K562 (cell line): ENCODE measurements around the gene TMEM234. TPM values are rescaled to one million over a fixed set of nuclear protein-coding genes. Genes with fewer than 3 reads are reported as not detected.

Experiments
- BCOR ChIP-seq: fragments of 450-650 bp; IDR thresholded peaks from 2 replicates; pipeline ENCODE4 v1.6.1; 2016
- BRCA1 ChIP-seq, 2 experiments: fragments of 450-650 bp in 1 of 2; sonication (generic) in 1 of 2; formaldehyde crosslinking in 1 of 2; IDR thresholded peaks; 2 replicates each; pipeline versions ENCODE4 v1.5.0 to v1.6.1; 2017 to 2020; ENCODE audit warnings: mild to moderate bottlenecking in 1 of 2, missing genetic modification reagents in 1 of 2
- CBFB ChIP-seq: sonication (generic); formaldehyde crosslinking; IDR thresholded peaks from 2 replicates; pipeline ENCODE4 v1.4.0; 2020; ENCODE audit warnings: mild to moderate bottlenecking, missing genetic modification reagents
- CEBPG ChIP-seq, 3 experiments: fragments of 200-800 bp in 1 of 3; sonication (Bioruptor generic) in 1 of 3; sonication (generic) in 1 of 3; formaldehyde crosslinking in 1 of 3; IDR thresholded peaks in 2 of 3; conservative IDR thresholded peaks in 1 of 3; 2 replicates each; pipeline versions ENCODE4 v1.6.1 to v1.8.0; 2016 to 2022; ENCODE audit warnings: missing compliant biosample characterization in 2 of 3, missing genetic modification characterization in 2 of 3, mild to moderate bottlenecking in 1 of 3, missing genetic modification reagents in 1 of 3
- ELF2 ChIP-seq: fragments of 250-450 bp; sonication (Bioruptor Pico); IDR thresholded peaks from 2 replicates; pipeline ENCODE4 v1.5.0; 2021; ENCODE audit warnings: mild to moderate bottlenecking
- ERF ChIP-seq: fragments of 450-650 bp; formaldehyde crosslinking; IDR thresholded peaks from 2 replicates; pipeline ENCODE4 v1.4.0; 2020; ENCODE audit warnings: mild to moderate bottlenecking, mixed read lengths
- GABPB2 ChIP-seq: fragments of 250-450 bp; sonication (Bioruptor Pico); conservative IDR thresholded peaks from 2 replicates; pipeline ENCODE4 v1.5.1; 2021; ENCODE audit warnings: mild to moderate bottlenecking
- KAT8 ChIP-seq: fragments of 450-650 bp; IDR thresholded peaks from 2 replicates; pipeline ENCODE4 v1.6.1; 2016; ENCODE audit warnings: low read depth, mild to moderate bottlenecking
- KDM2B ChIP-seq: fragments of 250-450 bp; sonication (Bioruptor Pico); IDR thresholded peaks from 2 replicates; pipeline ENCODE4 v1.8.0; 2021; ENCODE audit warnings: mild to moderate bottlenecking, moderate library complexity
- MYBL2 ChIP-seq, 2 experiments: fragments of 450-650 bp in 1 of 2; sonication (generic) in 1 of 2; formaldehyde crosslinking in 1 of 2; IDR thresholded peaks; 2 replicates each; pipeline versions ENCODE4 v1.6.1 to v1.8.1; 2017 to 2022; ENCODE audit warnings: borderline replicate concordance in 1 of 2, inconsistent platforms in 1 of 2, low read depth in 1 of 2, mild to moderate bottlenecking in 1 of 2, missing genetic modification reagents in 1 of 2, moderate library complexity in 1 of 2
- NFATC3 ChIP-seq: fragments of 450-650 bp; IDR thresholded peaks from 2 replicates; pipeline ENCODE4 v1.6.1; 2017; ENCODE audit warnings: mild to moderate bottlenecking
- POU5F1 ChIP-seq: fragments of 150-350 bp; IDR thresholded peaks from 2 replicates; pipeline ENCODE4 v1.6.1; 2014; ENCODE audit warnings: borderline replicate concordance, low read length, low read depth, mild to moderate bottlenecking; ENCODE audit not compliant: partially characterized antibody
- PRPF4 ChIP-seq: fragments of 200-400 bp; formaldehyde crosslinking; IDR thresholded peaks from one replicate; pipeline ENCODE4 v1.6.1; 2017; ENCODE audit warnings: low read length, low read depth, mild to moderate bottlenecking; ENCODE audit not compliant: insufficient read depth, poor library complexity, severe bottlenecking
- SIX5 ChIP-seq, 2 experiments: IDR thresholded peaks; 2 replicates each; pipeline ENCODE4 v1.6.1; 2011; ENCODE audit warnings: low read length in 2 of 2, borderline replicate concordance in 1 of 2, low read depth in 1 of 2, mild to moderate bottlenecking in 1 of 2, moderate library complexity in 1 of 2; ENCODE audit not compliant: insufficient read depth in 1 of 2
- SMAD3 ChIP-seq: fragments of 450-650 bp; formaldehyde crosslinking; conservative IDR thresholded peaks from 2 replicates; pipeline ENCODE4 v1.4.0; 2020; ENCODE audit warnings: mild to moderate bottlenecking
- SRF ChIP-seq, 2 experiments: fragments of 250-450, 450-650 bp in 1 of 2; sonication (Bioruptor Pico) in 1 of 2; sonication (generic) in 1 of 2; formaldehyde crosslinking; IDR thresholded peaks; 2 replicates each; pipeline versions ENCODE4 v1.5.0 to v1.5.1; 2020 to 2022; ENCODE audit warnings: mild to moderate bottlenecking in 1 of 2, missing genetic modification reagents in 1 of 2
- SRSF7 ChIP-seq: fragments of 200-400 bp; formaldehyde crosslinking; optimal IDR thresholded peaks from 2 replicates; pipeline ENCODE3; 2017; ENCODE audit warnings: mild to moderate bottlenecking, low read depth, low read length
- SRSF9 ChIP-seq: fragments of 200-400 bp; formaldehyde crosslinking; IDR thresholded peaks from 2 replicates; pipeline ENCODE4 v1.6.1; 2017; ENCODE audit warnings: low read depth, low read length, borderline replicate concordance
- STAG1 ChIP-seq: sonication (generic); formaldehyde crosslinking; IDR thresholded peaks from 2 replicates; pipeline ENCODE4 v1.5.0; 2020; ENCODE audit warnings: missing genetic modification reagents, borderline replicate concordance
- TAL1 ChIP-seq: fragments of 450-650 bp; IDR thresholded peaks from 2 replicates; pipeline ENCODE4 v1.6.1; 2016; ENCODE audit warnings: mild to moderate bottlenecking
- ZBTB1 ChIP-seq: sonication (generic); formaldehyde crosslinking; IDR thresholded peaks from 2 replicates; pipeline ENCODE4 v1.8.1; 2023; ENCODE audit warnings: missing genetic modification reagents, low read depth, mild to moderate bottlenecking, borderline replicate concordance
- ZNF551 ChIP-seq: fragments of 250-450 bp; sonication (Bioruptor Pico); IDR thresholded peaks from 2 replicates; pipeline ENCODE4 v1.5.0; 2021; ENCODE audit warnings: mild to moderate bottlenecking, moderate library complexity
- ZNF583 ChIP-seq: fragments of 250-450 bp; sonication (Bioruptor Pico); IDR thresholded peaks from 2 replicates; pipeline ENCODE4 v1.4.0; 2020
- ZNF584 ChIP-seq: fragments of 200-800 bp; sonication (Bioruptor generic); IDR thresholded peaks from 2 replicates; pipeline ENCODE4 v1.6.1; 2016; ENCODE audit warnings: low read depth, mild to moderate bottlenecking, missing genetic modification characterization, missing compliant biosample characterization
- ZNF589 ChIP-seq: fragments of 200-800 bp; sonication (Bioruptor generic); IDR thresholded peaks from 2 replicates; pipeline ENCODE4 v1.6.1; 2016; ENCODE audit warnings: low read depth, missing genetic modification characterization, missing compliant biosample characterization
- polyA plus RNA-seq, 8 experiments: library from polyadenylated mRNA; depleted of rRNA in 4 of 8; stranded (reverse) in 5 of 8; unstranded in 3 of 8; fragments of >200 nt; fragmentation: Nextera tagmentation in 2 of 8; fragmentation: Illumina TruSeq in 1 of 8; extraction: Ambion mirVana in 2 of 8; extraction: Trizol in 1 of 8; gene quantifications; 2 replicates each; pipeline versions ENCODE4 v1.2.1 to v1.2.3, GENCODE V29; 2011 to 2014; ENCODE audit warnings: inconsistent platforms in 1 of 8, missing spikeins in 1 of 8
- total RNA-seq, 7 experiments: library from RNA; depleted of rRNA in 6 of 7; stranded (reverse); fragments of >200 nt in 6 of 7; fragmentation: Illumina TruSeq in 2 of 7; extraction: Trizol in 2 of 7; gene quantifications; 2 replicates each; pipeline versions ENCODE4 v1.2.1 to v1.2.3, GENCODE V29; 2011 to 2021; ENCODE audit warnings: low replicate concordance in 1 of 7
- TF ChIP-seq, protein P1 (sequence below): sonication (generic); formaldehyde crosslinking; IDR thresholded peaks from 2 replicates; pipeline ENCODE4 v1.8.1; 2023; ENCODE audit warnings: mild to moderate bottlenecking, missing genetic modification reagents
- TF ChIP-seq, protein P2 (sequence below): fragments of 450-650 bp; formaldehyde crosslinking; IDR thresholded peaks from 2 replicates; pipeline ENCODE4 v1.4.0; 2020; ENCODE audit warnings: mild to moderate bottlenecking, mixed read lengths

The TMEM234 gene
- total and polyA plus RNA-seq, 9 of the 15 experiments (the other 6 are each of a cell fraction or from before 2014, with no cell fraction given), result 5.0 to 12.9 (median 7.6) TPM

DNA sequence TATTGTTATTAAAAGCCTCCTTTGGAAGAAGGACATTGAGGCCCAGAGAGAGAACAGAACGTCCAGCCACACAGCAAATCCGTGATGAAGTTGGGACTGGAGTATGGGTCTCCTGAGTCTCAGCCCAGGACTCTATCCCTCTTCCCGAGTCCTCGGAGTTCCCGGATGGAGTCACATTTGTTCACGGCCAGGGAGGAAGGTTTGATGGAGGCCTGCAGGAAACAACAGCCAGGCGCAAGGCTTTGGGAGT lies 43.0 kb downstream of the TMEM234 start (continued):
- no peak for TF ChIP-seq GABPB2 (CRISPR knock-in tag)
- TF ChIP-seq BRCA1 (IDR thresholded peaks at IDR 0.05), result no peak
- no peak for TF ChIP-seq BRCA1 (CRISPR knock-in tag; IDR thresholded peaks at IDR 0.05)
- no peak for TF ChIP-seq TAL1
- TF ChIP-seq, protein P1, sequence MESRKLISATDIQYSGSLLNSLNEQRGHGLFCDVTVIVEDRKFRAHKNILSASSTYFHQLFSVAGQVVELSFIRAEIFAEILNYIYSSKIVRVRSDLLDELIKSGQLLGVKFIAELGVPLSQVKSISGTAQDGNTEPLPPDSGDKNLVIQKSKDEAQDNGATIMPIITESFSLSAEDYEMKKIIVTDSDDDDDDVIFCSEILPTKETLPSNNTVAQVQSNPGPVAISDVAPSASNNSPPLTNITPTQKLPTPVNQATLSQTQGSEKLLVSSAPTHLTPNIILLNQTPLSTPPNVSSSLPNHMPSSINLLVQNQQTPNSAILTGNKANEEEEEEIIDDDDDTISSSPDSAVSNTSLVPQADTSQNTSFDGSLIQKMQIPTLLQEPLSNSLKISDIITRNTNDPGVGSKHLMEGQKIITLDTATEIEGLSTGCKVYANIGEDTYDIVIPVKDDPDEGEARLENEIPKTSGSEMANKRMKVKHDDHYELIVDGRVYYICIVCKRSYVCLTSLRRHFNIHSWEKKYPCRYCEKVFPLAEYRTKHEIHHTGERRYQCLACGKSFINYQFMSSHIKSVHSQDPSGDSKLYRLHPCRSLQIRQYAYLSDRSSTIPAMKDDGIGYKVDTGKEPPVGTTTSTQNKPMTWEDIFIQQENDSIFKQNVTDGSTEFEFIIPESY (CRISPR knock-in tag), result no peak
- 0 out of 4 replicates have a peak, but pooled peaks of 1 of the 2 experiments have one; percentile 55 for TF ChIP-seq SRF (CRISPR knock-in tag; IDR thresholded peaks at IDR 0.05)
- TF ChIP-seq POU5F1, result no peak
- no peak for TF ChIP-seq ZNF584 (CRISPR knock-in tag)
- no peak for TF ChIP-seq SIX5 (IDR thresholded peaks at IDR 0.05; ENCODE audit: borderline replicate concordance in 1 of 2, insufficient read depth in 1 of 2, low read depth in 1 of 2, low read length in 2 of 2)
- TF ChIP-seq, protein P2, sequence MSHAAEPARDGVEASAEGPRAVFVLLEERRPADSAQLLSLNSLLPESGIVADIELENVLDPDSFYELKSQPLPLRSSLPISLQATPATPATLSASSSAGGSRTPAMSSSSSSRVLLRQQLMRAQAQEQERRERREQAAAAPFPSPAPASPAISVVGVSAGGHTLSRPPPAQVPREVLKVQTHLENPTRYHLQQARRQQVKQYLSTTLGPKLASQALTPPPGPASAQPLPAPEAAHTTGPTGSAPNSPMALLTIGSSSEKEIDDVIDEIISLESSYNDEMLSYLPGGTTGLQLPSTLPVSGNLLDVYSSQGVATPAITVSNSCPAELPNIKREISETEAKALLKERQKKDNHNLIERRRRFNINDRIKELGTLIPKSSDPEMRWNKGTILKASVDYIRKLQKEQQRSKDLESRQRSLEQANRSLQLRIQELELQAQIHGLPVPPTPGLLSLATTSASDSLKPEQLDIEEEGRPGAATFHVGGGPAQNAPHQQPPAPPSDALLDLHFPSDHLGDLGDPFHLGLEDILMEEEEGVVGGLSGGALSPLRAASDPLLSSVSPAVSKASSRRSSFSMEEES, result no peak; the same call in 1 of the 2 replicates
- no peak for TF ChIP-seq STAG1 (CRISPR knock-in tag)
- no peak for TF ChIP-seq KDM2B (CRISPR knock-in tag)
- no peak for TF ChIP-seq PRPF4
- no peak for TF ChIP-seq ZNF589 (CRISPR knock-in tag)
- no peak for TF ChIP-seq KAT8
- no peak for TF ChIP-seq ZBTB1 (CRISPR knock-in tag)
- TF ChIP-seq BCOR, result no peak
- TF ChIP-seq ZNF583 (CRISPR knock-in tag), result peak; percentile 92
- no peak for TF ChIP-seq ELF2 (CRISPR knock-in tag)
- no peak for TF ChIP-seq SRSF7
- TF ChIP-seq CBFB, result no peak
- TF ChIP-seq CEBPG (CRISPR knock-in tag; IDR thresholded peaks at IDR 0.05), result no peak
- no peak for TF ChIP-seq CEBPG (tag; conservative IDR thresholded peaks at IDR 0.05 in 1 of 2, IDR thresholded peaks at IDR 0.05 in 1 of 2)
- 0 out of 2 replicates have a peak, but pooled peaks have one; percentile 54 for TF ChIP-seq SMAD3 (CRISPR knock-in tag)
- TF ChIP-seq MYBL2 (IDR thresholded peaks at IDR 0.05; ENCODE audit: low read depth), result no peak
- no peak for TF ChIP-seq MYBL2 (CRISPR knock-in tag; IDR thresholded peaks at IDR 0.05; ENCODE audit: borderline replicate concordance)
- peak; percentile 83 for TF ChIP-seq ERF (CRISPR knock-in tag)
- no peak for TF ChIP-seq NFATC3
- TF ChIP-seq SRSF9, result no peak
- TF ChIP-seq ZNF551 (CRISPR knock-in tag), result no peak
